ENCODE results near the gene CRLF1.
A peak's percentile ranks its signal among the peaks of the same experiment; 100 is the strongest.

The CRLF1 gene

DNA sequence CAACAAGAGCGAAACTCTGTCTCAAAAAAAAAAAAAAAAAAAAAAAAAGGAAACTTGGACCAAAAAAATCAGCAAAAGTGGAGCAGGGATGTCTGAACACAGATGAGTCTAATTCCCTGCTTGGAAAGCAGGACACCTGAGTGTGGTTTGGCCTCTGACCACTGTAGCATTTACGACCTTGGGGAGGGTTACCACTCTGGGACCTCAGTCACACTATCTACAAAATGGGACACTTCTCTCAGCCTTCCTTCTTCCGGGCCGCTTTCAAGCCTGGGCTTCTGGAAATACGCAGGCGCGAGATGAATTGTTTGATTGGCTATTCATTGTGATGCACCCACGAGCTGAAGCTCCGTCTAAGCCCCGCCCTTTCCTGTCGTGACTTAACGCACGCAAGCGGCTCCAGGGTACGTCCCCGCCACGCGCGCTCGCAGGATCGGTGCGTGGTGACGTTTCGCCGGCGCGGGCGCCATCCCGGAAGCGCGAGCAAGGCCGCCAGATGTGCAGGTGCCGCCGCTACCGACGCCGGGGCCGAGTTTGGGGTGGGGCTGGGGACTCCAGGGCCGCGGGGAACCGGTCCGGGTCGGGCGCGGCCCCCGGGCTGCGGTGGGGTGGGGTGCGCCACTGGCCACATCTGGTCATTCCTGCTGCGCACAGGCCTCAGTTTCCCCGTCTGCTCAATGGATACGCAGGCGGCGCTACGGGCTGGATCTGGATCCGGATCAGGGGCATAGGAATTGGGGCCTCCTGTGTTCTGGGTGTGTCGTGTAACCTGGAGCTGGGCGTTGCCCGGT, 49.0 kb downstream of the CRLF1 start, which contains the start of gene KXD1 (continued):
- TF ChIP-seq, protein P1, sequence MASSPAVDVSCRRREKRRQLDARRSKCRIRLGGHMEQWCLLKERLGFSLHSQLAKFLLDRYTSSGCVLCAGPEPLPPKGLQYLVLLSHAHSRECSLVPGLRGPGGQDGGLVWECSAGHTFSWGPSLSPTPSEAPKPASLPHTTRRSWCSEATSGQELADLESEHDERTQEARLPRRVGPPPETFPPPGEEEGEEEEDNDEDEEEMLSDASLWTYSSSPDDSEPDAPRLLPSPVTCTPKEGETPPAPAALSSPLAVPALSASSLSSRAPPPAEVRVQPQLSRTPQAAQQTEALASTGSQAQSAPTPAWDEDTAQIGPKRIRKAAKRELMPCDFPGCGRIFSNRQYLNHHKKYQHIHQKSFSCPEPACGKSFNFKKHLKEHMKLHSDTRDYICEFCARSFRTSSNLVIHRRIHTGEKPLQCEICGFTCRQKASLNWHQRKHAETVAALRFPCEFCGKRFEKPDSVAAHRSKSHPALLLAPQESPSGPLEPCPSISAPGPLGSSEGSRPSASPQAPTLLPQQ (tag by site-specific recombination; IDR thresholded peaks at IDR 0.05): peak; percentile 59; the same call in 1 of the 2 replicates
- TF ChIP-seq MEIS1 (CRISPR knock-in tag; IDR thresholded peaks at IDR 0.05; ENCODE audit: borderline replicate concordance) (no peak), ZNF501 (tag by site-specific recombination; IDR thresholded peaks at IDR 0.05) (no peak), CTCF (tag by site-specific recombination; IDR thresholded peaks at IDR 0.05) (no peak), ELK4 (IDR thresholded peaks at IDR 0.05; ENCODE audit: borderline replicate concordance, low read depth, low read length) (no peak; the same call in 1 of the 2 replicates), ZNF341 (tag by site-specific recombination; IDR thresholded peaks at IDR 0.05; ENCODE audit: low read depth) (no peak), OSR2 (tag by site-specific recombination; IDR thresholded peaks at IDR 0.05) (no peak), KLF16 (tag by site-specific recombination; IDR thresholded peaks at IDR 0.05) (peak; percentile 19; the same call in 1 of the 2 replicates), ZBTB48 (tag by site-specific recombination; IDR thresholded peaks at IDR 0.05) (no peak), ZNF514 (tag by site-specific recombination; IDR thresholded peaks at IDR 0.05) (no peak), ZNF138 (tag by site-specific recombination; IDR thresholded peaks at IDR 0.05; ENCODE audit: borderline replicate concordance) (no peak), BCL11B (tag by site-specific recombination; IDR thresholded peaks at IDR 0.05; ENCODE audit: low read depth) (no peak), KLF8 (tag by site-specific recombination; IDR thresholded peaks at IDR 0.05) (peak; percentile 68; the same call in 1 of the 2 replicates), ZNF366 (tag by site-specific recombination; conservative IDR thresholded peaks at IDR 0.05) (no peak), ZFP3 (tag by site-specific recombination; IDR thresholded peaks at IDR 0.05; ENCODE audit: low read depth) (no peak), ZNF114 (tag by site-specific recombination; IDR thresholded peaks at IDR 0.05) (no peak), HOXD13 (CRISPR knock-in tag; IDR thresholded peaks at IDR 0.05; ENCODE audit: borderline replicate concordance) (no peak), ZNF112 (tag by site-specific recombination; IDR thresholded peaks at IDR 0.05) (no peak), ZBTB17 (tag by site-specific recombination; IDR thresholded peaks at IDR 0.05) (0 out of 2 replicates have a peak, but pooled peaks have one; percentile 16), ZNF510 (tag by site-specific recombination; IDR thresholded peaks at IDR 0.05; ENCODE audit: insufficient replicate concordance) (no peak), GLIS1 (tag by site-specific recombination; IDR thresholded peaks at IDR 0.05) (no peak), ZNF16 (tag by site-specific recombination; IDR thresholded peaks at IDR 0.05; ENCODE audit: low read depth) (no peak), ZNF157 (tag by site-specific recombination; IDR thresholded peaks at IDR 0.05) (no peak), ZNF664 (tag by site-specific recombination; IDR thresholded peaks at IDR 0.05) (no peak), ZNF768 (tag by site-specific recombination; IDR thresholded peaks at IDR 0.05) (no peak), ZNF513 (tag by site-specific recombination; IDR thresholded peaks at IDR 0.05) (peak; percentile 61), ZNF561 (tag by site-specific recombination; IDR thresholded peaks at IDR 0.05; ENCODE audit: borderline replicate concordance) (peak; percentile 87), FEZF1 (tag by site-specific recombination; IDR thresholded peaks at IDR 0.05) (no peak), ZNF544 (tag by site-specific recombination; IDR thresholded peaks at IDR 0.05) (no peak), ZNF837 (tag by site-specific recombination; IDR thresholded peaks at IDR 0.05) (no peak), SALL2 (tag by site-specific recombination; IDR thresholded peaks at IDR 0.05; ENCODE audit: borderline replicate concordance) (no peak), KLF1 (tag by site-specific recombination; IDR thresholded peaks at IDR 0.05) (0 out of 2 replicates have a peak, but pooled peaks have one; percentile 64), ZNF777 (tag by site-specific recombination; IDR thresholded peaks at IDR 0.05; ENCODE audit: borderline replicate concordance) (no peak), ZNF133 (tag by site-specific recombination; IDR thresholded peaks at IDR 0.05) (no peak), REPIN1 (tag by site-specific recombination; IDR thresholded peaks at IDR 0.05; ENCODE audit: low read depth) (no peak), ZNF626 (tag by site-specific recombination; IDR thresholded peaks at IDR 0.05) (no peak)
